Bronchial epithelial cell (primary cell): ENCODE data around the gene TMEM18. TPM values are rescaled to one million over a fixed set of nuclear protein-coding genes. Genes with fewer than 3 reads are reported as not detected.
A peak's percentile ranks its signal among the peaks of the same experiment; 100 is the strongest.

ENCODE experiments used
- DNase-seq: peaks from one replicate; pipeline ENCODE4 v3.0.0-alpha.2; 2010; ENCODE audit warnings: low read depth
- FAIRE-seq: peaks from 2 replicates; lab custom pipeline; 2011; peaks lifted over from hg19 to GRCh38; lab: Jason Lieb, UNC
- H3K27me3 ChIP-seq: 2 replicates; pipeline ENCODE4 v1.5.1; 2011; ENCODE audit warnings: low read length; ENCODE audit not compliant: control insufficient read depth, insufficient read depth
- H3K36me3 ChIP-seq: 2 replicates; pipeline ENCODE4 v1.5.1; 2011; ENCODE audit warnings: low read length; ENCODE audit not compliant: control insufficient read depth, insufficient read depth
- H3K4me3 ChIP-seq: 2 replicates; pipeline ENCODE4 v1.5.1; 2011; ENCODE audit warnings: mild to moderate bottlenecking, low read depth, low read length, control low read depth
- CTCF ChIP-seq: IDR thresholded peaks from 2 replicates; pipeline ENCODE4 v1.5.1; 2011; ENCODE audit warnings: mild to moderate bottlenecking, moderate library complexity, low read length, control low read depth, inconsistent platforms; ENCODE audit not compliant: insufficient read depth, severe bottlenecking
- total RNA-seq: library from RNA; depleted of rRNA; stranded (reverse); fragments of >200 nt; gene quantifications from 2 replicates; pipeline ENCODE4 v1.2.1, GENCODE V29; 2014

The TMEM18 gene
- total RNA-seq, 1 donor from 2014 or later, result 30.5 TPM

- no peak for TF ChIP-seq CTCF
- Histone ChIP-seq H3K4me3 (no peak overlapping the region), H3K27me3 (no peaks in the 10 kb centered on the region), H3K36me3 (no peaks in the 10 kb centered on the region)
- DNase-seq, result peak; percentile 10
- no peak for FAIRE-seq
Observed at GRCh38 chr2:696999-697627, 19.9 kb upstream of the TMEM18 start.

- no peaks in the 10 kb centered on the region for H3K36me3 ChIP-seq
- DNase-seq (no peak), FAIRE-seq (no peak)
- H3K4me3 ChIP-seq, result no peak overlapping the region
- H3K27me3 ChIP-seq, result no peaks in the 10 kb centered on the region
- no peak for TF ChIP-seq CTCF
Observed at GRCh38 chr2:696463-696862, 19.3 kb upstream of the TMEM18 start.

- Histone ChIP-seq H3K4me3 (no peak overlapping the region), H3K27me3 (no peaks in the 10 kb centered on the region), H3K36me3 (no peaks in the 10 kb centered on the region)
- FAIRE-seq, result peak; percentile 18
- TF ChIP-seq CTCF, result no peak
- DNase-seq, result no peak
Observed at GRCh38 chr2:694906-695510, 17.8 kb upstream of the TMEM18 start.

GRCh38 chr2:694174-694573 lies 17.0 kb upstream of the TMEM18 start:
- H3K27me3 ChIP-seq, result no peaks in the 10 kb centered on the region
- H3K4me3 ChIP-seq, result no peak overlapping the region
- FAIRE-seq (no peak), DNase-seq (no peak)
- H3K36me3 ChIP-seq, result no peaks in the 10 kb centered on the region
- no peak for TF ChIP-seq CTCF

GRCh38 chr2:693606-694005 lies 16.4 kb upstream of the TMEM18 start:
- no peaks in the 10 kb centered on the region for H3K27me3 ChIP-seq
- H3K36me3 ChIP-seq, result no peaks in the 10 kb centered on the region
- no peak overlapping the region for H3K4me3 ChIP-seq
- DNase-seq, result no peak
- FAIRE-seq, result no peak
- no peak for TF ChIP-seq CTCF
